Smooth muscle cell (in vitro differentiated cells): Measurements from ENCODE around the gene PPP1R13B. TPM values are rescaled to one million over a fixed set of nuclear protein-coding genes. Genes with fewer than 3 reads are reported as not detected.

ENCODE experiments used
- DNase-seq: peaks from one replicate; lab custom pipeline; 2025; ENCODE audit not compliant: unreplicated experiment; lab: John Stamatoyannopoulos, UW
- H2AFZ ChIP-seq: fragments of 200-600 bp; sonication (generic); 2 replicates; pipeline ENCODE4 v1.6.0; 2016; ENCODE audit warnings: antibody characterized with exemption, low read depth, mild to moderate bottlenecking
- H3F3A ChIP-seq: fragments of 200-600 bp; sonication (generic); 2 replicates; pipeline ENCODE4 v1.6.0; 2017; ENCODE audit warnings: antibody characterized with exemption, low read depth
- H3K27ac ChIP-seq: fragments of 200-600 bp; sonication (generic); 2 replicates; pipeline ENCODE4 v1.5.1; 2016; ENCODE audit warnings: low read depth, mild to moderate bottlenecking
- H3K27me3 ChIP-seq: fragments of 200-600 bp; sonication (generic); 2 replicates; pipeline ENCODE4 v1.6.1; 2016; ENCODE audit warnings: low read depth, mild to moderate bottlenecking
- H3K36me3 ChIP-seq: fragments of 200-600 bp; sonication (generic); 2 replicates; pipeline ENCODE4 v1.5.1; 2016; ENCODE audit warnings: low read depth
- H3K4me1 ChIP-seq: fragments of 200-600 bp; sonication (generic); 2 replicates; pipeline ENCODE4 v1.5.1; 2016; ENCODE audit warnings: low read depth
- H3K4me2 ChIP-seq: fragments of 200-600 bp; sonication (generic); 2 replicates; pipeline ENCODE4 v1.6.0; 2016; ENCODE audit warnings: mild to moderate bottlenecking
- H3K4me3 ChIP-seq: fragments of 200-600 bp; sonication (generic); 2 replicates; pipeline ENCODE4 v1.5.1; 2016; ENCODE audit warnings: mild to moderate bottlenecking
- H3K79me2 ChIP-seq: fragments of 200-600 bp; sonication (generic); 2 replicates; pipeline ENCODE4 v1.6.0; 2016; ENCODE audit warnings: low read depth, mild to moderate bottlenecking
- H3K9ac ChIP-seq: fragments of 200-600 bp; sonication (generic); 2 replicates; pipeline ENCODE4 v1.6.0; 2016; ENCODE audit warnings: low read depth
- H3K9me3 ChIP-seq: fragments of 200-600 bp; sonication (generic); replicated peaks from 2 replicates; pipeline ENCODE4 v1.5.1; 2016; ENCODE audit warnings: low read depth
- H4K20me1 ChIP-seq: fragments of 200-600 bp; sonication (generic); 2 replicates; pipeline ENCODE4 v1.6.0; 2016; ENCODE audit warnings: low read depth
- whole genome bisulfite sequencing: methylation state at CpG from one replicate; pipeline ENCODE4 v1.1.7; 2016; ENCODE audit warnings: low lambda C conversion rate; 5-methylcytosine and 5-hydroxymethylcytosine counted together
- polyA plus RNA-seq: library from polyadenylated mRNA; unstranded; fragments of >200 nt; fragmentation: Nextera tagmentation; extraction: Ambion mirVana; gene quantifications from 2 replicates; pipeline ENCODE4 v1.2.1, GENCODE V29; 2016
- total RNA-seq: library from RNA; depleted of rRNA; stranded (reverse); fragments of >200 nt; gene quantifications from 2 replicates; pipeline ENCODE4 v1.2.3, GENCODE V29; 2014
- TF ChIP-seq, protein P1 (sequence below): fragments of 200-600 bp; sonication (generic); IDR thresholded peaks from 2 replicates; pipeline ENCODE4 v1.5.1; 2017; ENCODE audit warnings: borderline replicate concordance, mild to moderate bottlenecking, antibody characterized with exemption; ENCODE audit not compliant: insufficient read depth, poor library complexity, severe bottlenecking

PPP1R13B gene
- total and polyA plus RNA-seq, 2 experiments from 2014 or later, result 2.3 to 4.3 TPM

DNA sequence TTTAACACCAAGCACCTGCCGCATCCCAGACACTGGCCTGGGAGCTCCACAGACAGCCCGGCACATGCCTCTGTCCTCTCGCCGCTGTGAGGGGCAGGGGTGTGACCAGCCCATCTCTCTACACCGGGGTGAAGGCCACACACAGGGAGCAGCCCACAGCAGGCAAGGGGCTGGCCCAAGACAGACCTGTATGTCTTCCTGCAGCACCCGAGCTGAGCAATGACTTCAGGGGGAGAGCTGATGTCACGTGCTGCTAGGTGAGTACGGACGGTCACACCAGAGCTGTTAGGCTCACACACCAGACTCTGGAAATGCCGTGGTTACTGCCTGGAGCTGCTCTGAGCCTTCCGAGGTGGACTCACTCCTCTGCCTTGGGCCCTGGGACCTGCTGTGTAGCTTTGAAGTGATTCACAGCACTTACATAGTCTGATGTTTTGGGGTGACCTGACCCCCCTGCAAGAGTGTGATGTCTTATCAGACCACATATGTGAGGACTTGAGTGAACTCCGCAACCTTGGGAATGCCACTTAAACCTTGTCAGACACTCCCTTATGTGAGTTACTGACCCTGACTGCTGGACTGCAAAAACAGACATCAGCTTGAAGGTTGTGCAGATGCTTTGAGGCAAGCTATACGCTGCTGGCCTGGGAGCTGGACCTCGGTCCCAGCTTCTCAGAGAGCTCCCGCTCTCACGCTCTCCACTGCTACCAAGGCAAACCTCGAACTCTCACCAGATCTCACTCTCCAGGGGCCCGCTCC lies 133.9 kb downstream of the PPP1R13B start:
- 94% methylated on average over 18 of the region's 18 CpGs for WGBS
- H3K27me3 ChIP-seq, result no peaks in the 10 kb centered on the region
- peaks cover 7% of the 10 kb centered on the region for H3F3A ChIP-seq
- no peak overlapping the region for H3K9ac ChIP-seq
- TF ChIP-seq, protein P1, sequence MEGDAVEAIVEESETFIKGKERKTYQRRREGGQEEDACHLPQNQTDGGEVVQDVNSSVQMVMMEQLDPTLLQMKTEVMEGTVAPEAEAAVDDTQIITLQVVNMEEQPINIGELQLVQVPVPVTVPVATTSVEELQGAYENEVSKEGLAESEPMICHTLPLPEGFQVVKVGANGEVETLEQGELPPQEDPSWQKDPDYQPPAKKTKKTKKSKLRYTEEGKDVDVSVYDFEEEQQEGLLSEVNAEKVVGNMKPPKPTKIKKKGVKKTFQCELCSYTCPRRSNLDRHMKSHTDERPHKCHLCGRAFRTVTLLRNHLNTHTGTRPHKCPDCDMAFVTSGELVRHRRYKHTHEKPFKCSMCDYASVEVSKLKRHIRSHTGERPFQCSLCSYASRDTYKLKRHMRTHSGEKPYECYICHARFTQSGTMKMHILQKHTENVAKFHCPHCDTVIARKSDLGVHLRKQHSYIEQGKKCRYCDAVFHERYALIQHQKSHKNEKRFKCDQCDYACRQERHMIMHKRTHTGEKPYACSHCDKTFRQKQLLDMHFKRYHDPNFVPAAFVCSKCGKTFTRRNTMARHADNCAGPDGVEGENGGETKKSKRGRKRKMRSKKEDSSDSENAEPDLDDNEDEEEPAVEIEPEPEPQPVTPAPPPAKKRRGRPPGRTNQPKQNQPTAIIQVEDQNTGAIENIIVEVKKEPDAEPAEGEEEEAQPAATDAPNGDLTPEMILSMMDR, result no peak
- peaks cover 26% of the 10 kb centered on the region for H3K79me2 ChIP-seq
- H3K27ac ChIP-seq, result no peak overlapping the region
- no peaks in the 10 kb centered on the region for H3K36me3 ChIP-seq
- peaks cover 15% of the 10 kb centered on the region for H3K4me1 ChIP-seq
- no peak for DNase-seq
- H2AFZ ChIP-seq, result no peak overlapping the region
- H3K4me2 ChIP-seq, result no peak overlapping the region
- peaks cover 37% of the 10 kb centered on the region for H4K20me1 ChIP-seq
- H3K9me3 ChIP-seq, result no peaks in the 10 kb centered on the region
- no peak overlapping the region for H3K4me3 ChIP-seq

DNA sequence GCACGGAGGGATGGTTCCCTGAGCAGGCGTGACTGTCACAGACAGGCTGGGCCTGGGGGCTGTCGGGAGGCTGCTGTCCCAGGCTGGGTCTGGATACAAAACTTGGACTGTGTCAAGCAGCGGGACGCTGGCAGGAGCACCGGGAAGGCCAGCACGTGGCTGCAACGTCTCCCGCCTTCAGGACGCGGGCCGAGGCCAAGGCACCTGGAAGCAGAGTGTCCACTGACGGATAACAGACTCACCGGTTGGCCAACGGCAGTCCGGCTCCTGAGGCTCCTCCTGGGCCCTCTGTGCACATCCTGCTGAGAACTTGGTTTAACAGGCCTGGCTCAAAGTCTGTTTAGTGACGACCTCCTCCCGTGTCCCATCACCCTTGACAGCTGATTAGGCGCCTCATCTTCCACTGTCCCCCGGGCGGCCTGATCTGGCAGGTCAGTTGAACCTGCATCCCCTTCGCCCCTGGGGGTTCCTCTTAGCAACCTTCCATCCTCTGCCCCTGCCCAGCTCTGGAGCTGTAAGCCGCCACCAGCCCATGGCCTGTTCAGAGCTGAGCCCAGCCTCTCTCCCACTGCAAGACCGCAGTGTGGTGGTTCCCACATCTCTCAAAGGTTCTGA lies 134.6 kb downstream of the PPP1R13B start:
- Histone ChIP-seq H3K9ac (no peak overlapping the region), H3K4me1 (peaks cover 15% of the 10 kb centered on the region), H3K4me3 (no peak overlapping the region), H2AFZ (no peak overlapping the region), H4K20me1 (peaks cover 36% of the 10 kb centered on the region), H3K9me3 (no peaks in the 10 kb centered on the region), H3K27ac (no peak overlapping the region), H3K4me2 (no peak overlapping the region), H3K27me3 (no peaks in the 10 kb centered on the region), H3K79me2 (peaks cover 18% of the 10 kb centered on the region), H3F3A (peaks cover 7% of the 10 kb centered on the region), H3K36me3 (no peaks in the 10 kb centered on the region)
- DNase-seq, result no peak
- 79% methylated on average over 23 of the region's 24 CpGs for WGBS
- TF ChIP-seq, protein P1, result no peak

GRCh38 chr14:103711516-103712431 lies 135.6 kb downstream of the PPP1R13B start:
- TF ChIP-seq, protein P1, result no peak
- H3K27ac ChIP-seq, result no peak overlapping the region
- no peak for DNase-seq
- peaks cover 7% of the 10 kb centered on the region for H3F3A ChIP-seq
- no peak overlapping the region for H3K4me2 ChIP-seq
- no peaks in the 10 kb centered on the region for H3K36me3 ChIP-seq
- no peak overlapping the region for H3K4me3 ChIP-seq
- peaks cover 11% of the 10 kb centered on the region for H3K4me1 ChIP-seq
- H3K9me3 ChIP-seq, result no peaks in the 10 kb centered on the region
- H2AFZ ChIP-seq, result no peak overlapping the region
- H3K79me2 ChIP-seq, result peaks cover 9% of the 10 kb centered on the region
- H4K20me1 ChIP-seq, result peaks cover 26% of the 10 kb centered on the region
- WGBS, result 93% methylated on average over 27 of the region's 27 CpGs
- H3K27me3 ChIP-seq, result no peaks in the 10 kb centered on the region
- no peak overlapping the region for H3K9ac ChIP-seq
